Esophagus squamous epithelium (tissue), 5 donors: Measurements from ENCODE around the gene PLD3. TPM values are rescaled to one million over a fixed set of nuclear protein-coding genes. Genes with fewer than 3 reads are reported as not detected.

Experiments
- DNase-seq: peaks from one replicate; lab custom pipeline; 2025; lab: John Stamatoyannopoulos, UW
- H3K27ac ChIP-seq, 4 donors: fragments of 200-600 bp; sonication (generic); one replicate each; pipeline ENCODE4 v1.5.1; 2016 to 2019; ENCODE audit warnings: mild to moderate bottlenecking in 1 of 4
- H3K27me3 ChIP-seq, 4 donors: fragments of 200-600 bp; sonication (generic); 1 replicate in 3 of 4; 2 replicates in 1 of 4; pipeline versions ENCODE4 v1.5.1 to v1.6.0; 2017 to 2021; ENCODE audit warnings: antibody characterized with exemption in 1 of 4
- H3K36me3 ChIP-seq, 3 donors: fragments of 200-600 bp; sonication (generic); one replicate each; pipeline ENCODE4 v1.5.1; 2016 to 2019
- H3K4me1 ChIP-seq, 3 donors: fragments of 200-600 bp; sonication (generic); one replicate each; pipeline ENCODE4 v1.5.1; 2017 to 2019
- H3K4me3 ChIP-seq, 4 donors: fragments of 200-600 bp; sonication (generic); 1 replicate in 3 of 4; 2 replicates in 1 of 4; pipeline ENCODE4 v1.5.1; 2016 to 2019; ENCODE audit warnings: mild to moderate bottlenecking in 2 of 4, moderate library complexity in 1 of 4
- H3K9me3 ChIP-seq, 3 donors: fragments of 200-600 bp; sonication (generic); one replicate each; pipeline ENCODE4 v1.5.1; 2016 to 2019
- CTCF ChIP-seq, 6 experiments: fragments of 450-650 bp in 4 of 6; fragments of 200-600 bp in 2 of 6; sonication (generic) in 2 of 6; IDR thresholded peaks; one replicate each; pipeline ENCODE4 v1.5.1; 2016 to 2019; ENCODE audit warnings: antibody characterized with exemption in 6 of 6, mild to moderate bottlenecking in 4 of 6, moderate library complexity in 4 of 6
- POLR2A ChIP-seq, 4 donors: fragments of 450-650 bp; IDR thresholded peaks; one replicate each; pipeline ENCODE4 v1.6.1; 2017; ENCODE audit warnings: antibody characterized with exemption in 4 of 4, mild to moderate bottlenecking in 4 of 4, moderate library complexity in 3 of 4
- WGBS, 2 donors: methylation state at CpG; one replicate each; pipeline ENCODE4 v1.1.5; 2018; 5-methylcytosine and 5-hydroxymethylcytosine counted together
- intact Hi-C: fragments of 100-400 bp; cut with DNase I; formaldehyde crosslinking; loops from one replicate; pipeline ENCODE4 v1.15.0; 2022
- total RNA-seq, 4 donors: library from RNA; depleted of rRNA; stranded (reverse); fragments of >200 nt; gene quantifications; one replicate each; pipeline ENCODE4 v1.1.0, GENCODE V29; 2016
- donor health status: DM: yes; HTN: yes; CAD: no.

Gene PLD3
- total RNA-seq, 4 donors from 2014 or later: 56.8 to 163 (median 128) TPM

GRCh38 chr19:40411958-40412499, 63.5 kb downstream of the PLD3 start:
- H3K27me3 ChIP-seq: peaks cover 0 to 9% (median 0%) of the 10 kb centered on the region in 4 donors
- WGBS, 2 donors: 67 to 75% methylated on average over 3 to 4 of the region's 8 CpGs
- no peaks in the 10 kb centered on the region for H3K9me3 ChIP-seq
- peak overlapping the region in 3 of 4 donors; percentile 48 to 76 (median 51) for H3K27ac ChIP-seq
- intact Hi-C loops: no loop called here
- DNase-seq: no peak
- no peaks in the 10 kb centered on the region for H3K36me3 ChIP-seq
- H3K4me1 ChIP-seq: peaks cover 0 to 50% (median 12%) of the 10 kb centered on the region in 3 donors
- H3K4me3 ChIP-seq: no peak overlapping the region
- TF ChIP-seq POLR2A (IDR thresholded peaks at IDR 0.05) (no peak), CTCF (IDR thresholded peaks at IDR 0.05) (no peak)

- Histone ChIP-seq H3K9me3 (no peaks in the 10 kb centered on the region), H3K27ac (peak overlapping the region in 1 of 4 donors; percentile 33), H3K27me3 (peaks cover 0 to 9% (median 0%) of the 10 kb centered on the region in 4 donors), H3K4me3 (no peak overlapping the region), H3K4me1 (peaks cover 0 to 56% (median 12%) of the 10 kb centered on the region in 3 donors), H3K36me3 (no peaks in the 10 kb centered on the region)
- intact Hi-C loops: no loop called here
- no peak for DNase-seq
- WGBS, 2 donors: 38 to 88% methylated on average over 2 to 4 of the region's 4 CpGs
- TF ChIP-seq POLR2A (IDR thresholded peaks at IDR 0.05) (no peak), CTCF (IDR thresholded peaks at IDR 0.05) (no peak)
These were observed 64.4 kb downstream of the PLD3 start for GRCh38 chr19:40412866-40413265.

- Histone ChIP-seq H3K27me3 (peaks cover 0 to 9% (median 0%) of the 10 kb centered on the region in 4 donors), H3K4me3 (no peak within 1 kb of the TSS), H3K9me3 (no peaks in the 10 kb centered on the region), H3K36me3 (no peaks in the 10 kb centered on the region), H3K27ac (peak within 1 kb of the TSS in 3 of 4 donors; percentile 33 to 76 (median 48)), H3K4me1 (peaks cover 0 to 51% (median 12%) of the 10 kb centered on the region in 3 donors)
- DNase-seq: no peak
- TF ChIP-seq POLR2A (IDR thresholded peaks at IDR 0.05): no peak
- no peak for TF ChIP-seq CTCF (IDR thresholded peaks at IDR 0.05)
- intact Hi-C loops: no loop called here
- WGBS, 2 donors: 42 to 56% methylated on average over 10 to 16 of the region's 18 CpGs
These were observed 64.9 kb downstream of the PLD3 start, which contains the start of gene PRX for GRCh38 chr19:40413291-40413845. TSS of gene PRX (minus strand) at chr19:40413378. CDS start at chr19:40407932, 5,446 bp downstream.

GRCh38 chr19:40414542-40415535, 66.3 kb downstream of the PLD3 start:
- H3K4me3 ChIP-seq: no peak overlapping the region
- intact Hi-C loops: no loop called here

More at GRCh38 chr19:40414542-40415535, 66.3 kb downstream of the PLD3 start:
- H3K36me3 ChIP-seq: no peaks in the 10 kb centered on the region
- no peak overlapping the region for H3K27ac ChIP-seq
- peaks cover 0 to 9% (median 0%) of the 10 kb centered on the region in 4 donors for H3K27me3 ChIP-seq
- peaks cover 0 to 50% (median 12%) of the 10 kb centered on the region in 3 donors for H3K4me1 ChIP-seq
- no peaks in the 10 kb centered on the region for H3K9me3 ChIP-seq
- TF ChIP-seq CTCF (IDR thresholded peaks at IDR 0.05) (no peak), POLR2A (IDR thresholded peaks at IDR 0.05) (no peak)
- DNase-seq: no peak
- WGBS, 2 donors: 68 to 78% methylated on average over 7 to 16 of the region's 21 CpGs
